GM18526 (cell line): ENCODE measurements around the gene RAVER2.

Source experiments
- POLR2A ChIP-seq: IDR thresholded peaks from 3 replicates; pipeline ENCODE4 v1.6.1; 2011; ENCODE audit not compliant: insufficient read length; ENCODE audit errors: extremely low read depth

The RAVER2 gene

DNA sequence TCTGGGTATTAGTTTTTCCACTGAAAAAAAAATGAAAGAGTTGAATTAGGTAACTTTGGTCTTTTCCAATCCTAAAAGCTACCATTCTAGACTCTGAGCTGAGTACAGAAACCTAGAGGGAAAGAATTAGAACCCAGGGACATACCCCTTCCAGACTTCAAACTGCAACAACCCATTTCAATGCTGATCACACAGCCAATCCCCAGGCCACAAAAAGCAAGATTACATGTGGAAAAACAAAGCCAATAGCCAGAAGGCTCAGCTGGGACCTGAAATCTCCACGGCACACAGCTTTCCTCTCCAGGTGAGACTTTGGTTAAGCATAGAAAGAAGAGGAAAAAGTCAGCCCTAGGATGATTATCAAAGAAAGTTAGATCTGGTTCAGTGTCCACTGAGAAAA, 132.7 kb downstream of the RAVER2 start:
- no peak for TF ChIP-seq POLR2A

DNA sequence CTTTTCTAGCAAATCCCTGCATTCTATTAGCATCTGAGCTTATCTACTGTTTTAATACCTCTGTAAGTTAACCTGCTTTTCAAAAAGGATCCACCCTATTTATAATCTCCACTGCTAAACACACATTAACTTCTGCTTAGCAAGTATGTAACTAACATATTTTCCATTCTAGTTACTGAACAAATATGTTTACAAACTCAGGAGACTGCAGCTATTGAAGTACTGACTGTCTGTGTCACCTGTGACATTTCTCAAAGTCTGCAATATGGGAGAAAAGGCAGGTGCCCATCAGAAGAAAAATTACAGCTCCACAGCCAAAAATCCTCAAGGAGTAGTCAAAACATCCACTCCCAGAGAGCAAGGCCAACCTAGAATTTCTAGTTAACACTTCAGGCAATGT, 133.2 kb downstream of the RAVER2 start:
- TF ChIP-seq POLR2A, result no peak

DNA sequence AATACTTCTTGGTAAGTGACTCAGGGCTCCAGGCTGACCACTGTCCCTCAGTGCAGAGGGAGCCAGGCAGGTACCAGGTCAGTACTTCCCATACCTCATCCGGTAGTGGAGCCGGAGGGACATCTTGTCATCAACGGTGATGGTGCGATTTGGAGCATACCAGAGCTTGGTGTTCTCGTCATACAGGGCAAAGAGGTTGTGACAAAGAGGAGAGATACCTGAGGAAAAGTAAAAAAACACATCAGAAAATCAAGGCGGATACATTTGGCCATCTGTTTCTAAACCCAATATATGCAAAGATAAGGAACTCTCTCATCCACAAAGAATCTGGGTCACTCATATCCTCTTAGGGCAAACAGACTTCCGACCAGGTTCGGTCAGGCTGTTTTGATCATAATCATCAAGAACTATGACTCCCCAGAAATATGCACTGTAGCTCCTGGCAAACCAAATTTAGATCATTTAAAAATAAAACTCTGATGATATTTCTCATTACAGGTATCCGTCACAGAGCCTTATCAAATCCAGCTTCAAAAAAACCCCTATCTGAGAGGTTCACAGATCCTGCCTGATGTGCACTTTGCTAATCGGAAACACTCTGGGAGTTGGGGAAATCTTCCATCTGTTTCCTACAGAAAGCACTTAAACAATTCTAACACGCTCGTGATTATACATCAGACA, 134.2 kb downstream of the RAVER2 start:
- TF ChIP-seq POLR2A, result no peak

DNA sequence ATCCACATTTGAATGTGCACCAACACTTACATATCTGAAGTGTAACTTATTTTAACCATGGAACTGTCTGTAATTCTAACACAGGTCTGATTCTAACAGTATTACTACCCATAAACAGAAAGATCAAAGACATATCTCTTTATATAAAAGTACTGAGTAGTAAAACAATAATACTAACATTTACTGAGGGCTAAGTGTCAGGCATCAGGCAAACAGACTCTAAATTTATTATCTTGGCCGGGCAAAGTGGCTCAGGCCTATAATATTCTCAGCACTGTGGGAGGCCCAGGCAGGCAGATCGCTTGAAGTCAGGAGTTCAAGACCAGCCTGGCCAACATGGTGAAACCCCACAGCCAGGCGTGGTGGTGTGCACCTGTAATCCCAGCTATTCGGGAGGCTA, 135.6 kb downstream of the RAVER2 start:
- TF ChIP-seq POLR2A, result no peak

DNA sequence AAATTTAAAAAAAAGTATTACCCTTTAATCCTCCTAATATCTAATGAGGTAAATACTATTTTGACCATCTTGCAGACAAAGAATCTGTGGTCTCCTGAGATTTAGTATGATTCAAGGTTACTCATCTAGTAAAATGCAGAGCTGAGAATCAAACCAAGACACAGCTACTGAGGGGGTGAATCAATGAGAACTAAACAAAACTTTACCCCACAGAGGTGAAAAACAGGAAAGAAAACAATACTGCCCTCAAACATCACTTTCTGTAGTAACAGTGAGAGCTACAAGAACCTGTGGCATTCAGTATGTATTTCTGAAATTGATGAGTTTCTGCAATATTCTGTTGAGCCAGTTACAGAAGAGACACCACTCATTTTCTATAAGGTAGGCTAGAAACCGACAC, 136.4 kb downstream of the RAVER2 start:
- TF ChIP-seq POLR2A, result no peak
